Measurements from ENCODE around the gene PIK3AP1.

The PIK3AP1 gene

GRCh38 chr10:96656198-96656577 is 64.1 kb downstream of the PIK3AP1 start:
- no peaks in the 10 kb centered on the region for H3K27me3 ChIP-seq (ENCODE audit: insufficient read depth, low read depth, severe bottlenecking)
- no peak for TF ChIP-seq CTCF (IDR thresholded peaks at IDR 0.05; ENCODE audit: low read depth, low read length)

DNA sequence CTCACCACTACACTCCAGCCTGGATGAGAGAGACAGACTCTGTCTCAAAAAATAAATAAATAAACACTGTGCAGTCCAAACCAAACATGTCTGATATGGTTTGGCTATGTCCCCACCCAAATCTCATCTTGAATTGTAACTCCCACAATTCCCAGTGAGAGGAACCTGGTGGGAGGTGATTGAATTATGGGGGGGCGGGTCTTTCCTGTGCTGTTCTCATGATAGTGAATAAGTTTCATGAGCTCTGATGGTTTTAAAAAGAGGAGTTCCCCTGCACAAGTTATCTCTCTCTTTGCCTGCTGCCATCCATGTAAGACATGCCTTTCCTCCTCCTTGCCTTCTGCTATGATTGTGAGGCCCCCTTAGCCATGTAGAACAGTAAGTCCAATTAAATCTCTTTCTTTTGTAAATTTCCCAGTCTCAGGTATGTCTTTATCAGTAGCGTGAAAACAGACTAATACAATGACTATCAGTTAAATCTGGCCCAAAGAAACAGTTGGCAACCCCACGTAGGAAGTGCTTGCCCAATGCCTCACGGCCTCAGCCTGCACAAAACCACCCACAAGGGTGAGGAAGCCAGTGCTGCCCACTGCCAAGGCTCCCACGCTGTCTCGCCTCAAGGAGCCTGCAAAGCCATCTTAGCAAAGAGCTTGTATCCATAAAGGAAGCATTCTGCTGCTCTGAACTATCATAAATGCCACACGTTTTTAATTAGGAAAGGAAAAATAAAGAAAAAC is 64.7 kb downstream of the PIK3AP1 start:
- Histone ChIP-seq H3K4me3 (ENCODE audit: low read depth, low read length) (no peak overlapping the region), H3K9me3 (ENCODE audit: severe bottlenecking) (no peaks in the 10 kb centered on the region), H3K27ac (no peak overlapping the region), H3K27me3 (ENCODE audit: insufficient read depth, low read depth, severe bottlenecking) (no peaks in the 10 kb centered on the region), H3K36me3 (no peaks in the 10 kb centered on the region)
- DNase-seq = no peak
- TF ChIP-seq CTCF (IDR thresholded peaks at IDR 0.05; ENCODE audit: low read depth, low read length) = no peak

More at GRCh38 chr10:96656198-96656577, 64.1 kb downstream of the PIK3AP1 start:
- no peak for DNase-seq
- Histone ChIP-seq H3K36me3 (no peaks in the 10 kb centered on the region), H3K9me3 (ENCODE audit: severe bottlenecking) (no peaks in the 10 kb centered on the region), H3K4me3 (ENCODE audit: low read depth, low read length) (no peak overlapping the region), H3K27ac (no peak overlapping the region)

- H3K9me3 ChIP-seq (ENCODE audit: severe bottlenecking) = no peaks in the 10 kb centered on the region
- DNase-seq = no peak
- H3K4me3 ChIP-seq (ENCODE audit: low read depth, low read length) = no peak overlapping the region
- H3K36me3 ChIP-seq = no peaks in the 10 kb centered on the region
- no peaks in the 10 kb centered on the region for H3K27me3 ChIP-seq (ENCODE audit: insufficient read depth, low read depth, severe bottlenecking)
- H3K27ac ChIP-seq = no peak overlapping the region
- TF ChIP-seq CTCF (IDR thresholded peaks at IDR 0.05; ENCODE audit: low read depth, low read length) = no peak
Measured at GRCh38 chr10:96651998-96652431, 68.3 kb downstream of the PIK3AP1 start.

DNA sequence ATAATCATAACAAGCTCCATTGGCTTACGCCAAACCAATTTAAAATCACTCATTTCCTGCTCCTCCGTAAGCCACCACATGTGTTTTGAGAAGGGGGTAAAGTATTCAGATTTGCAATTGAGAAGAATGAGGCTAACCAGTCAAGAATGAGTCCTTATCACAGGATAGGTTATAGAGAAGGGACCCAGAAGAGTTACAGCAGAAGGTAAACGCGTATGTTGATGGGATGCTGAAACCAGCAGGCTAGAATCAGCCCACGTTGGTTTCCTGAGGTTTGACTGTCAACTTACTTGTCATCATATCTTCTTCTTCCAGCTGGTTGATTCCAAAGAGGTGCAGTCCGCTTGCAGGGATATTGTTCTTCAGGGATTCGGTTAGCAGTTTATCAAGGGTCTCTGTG is 69.4 kb downstream of the PIK3AP1 start:
- Histone ChIP-seq H3K27ac (no peak overlapping the region), H3K36me3 (no peaks in the 10 kb centered on the region), H3K27me3 (ENCODE audit: insufficient read depth, low read depth, severe bottlenecking) (no peaks in the 10 kb centered on the region), H3K9me3 (ENCODE audit: severe bottlenecking) (no peaks in the 10 kb centered on the region), H3K4me3 (ENCODE audit: low read depth, low read length) (no peak overlapping the region)
- DNase-seq = no peak
- no peak for TF ChIP-seq CTCF (IDR thresholded peaks at IDR 0.05; ENCODE audit: low read depth, low read length)

- Histone ChIP-seq H3K36me3 (no peaks in the 10 kb centered on the region), H3K4me3 (ENCODE audit: low read depth, low read length) (no peak overlapping the region), H3K27ac (no peak overlapping the region), H3K27me3 (ENCODE audit: insufficient read depth, low read depth, severe bottlenecking) (no peaks in the 10 kb centered on the region), H3K9me3 (ENCODE audit: severe bottlenecking) (no peaks in the 10 kb centered on the region)
- DNase-seq = no peak
- TF ChIP-seq CTCF (IDR thresholded peaks at IDR 0.05; ENCODE audit: low read depth, low read length) = no peak
Measured at GRCh38 chr10:96648297-96648696, 72.0 kb downstream of the PIK3AP1 start.

GRCh38 chr10:96647466-96647865 is 72.8 kb downstream of the PIK3AP1 start:
- no peak for DNase-seq
- no peak for TF ChIP-seq CTCF (IDR thresholded peaks at IDR 0.05; ENCODE audit: low read depth, low read length)
- Histone ChIP-seq H3K36me3 (no peaks in the 10 kb centered on the region), H3K27me3 (ENCODE audit: insufficient read depth, low read depth, severe bottlenecking) (no peaks in the 10 kb centered on the region), H3K27ac (no peak overlapping the region), H3K9me3 (ENCODE audit: severe bottlenecking) (no peaks in the 10 kb centered on the region), H3K4me3 (ENCODE audit: low read depth, low read length) (no peak overlapping the region)

All from WERI-Rb-1 (cell line).